ENCODE data around the gene BARD1.

GRCh38 chr2:214699236-214699635 lies 110.2 kb downstream of the BARD1 start:
- TF ChIP-seq POLR2A (IDR thresholded peaks at IDR 0.05): no peak
- TF ChIP-seq CTCF (IDR thresholded peaks at IDR 0.05): no peak
